Measurements from ENCODE around the gene SWSAP1.

SWSAP1 gene

GRCh38 chr19:11374433-11375142 is at the start of gene SWSAP1:
Gene SWSAP1 (plus strand): TSS chr19:11374666. CDS start chr19:11374681, 15 bp downstream.
- no peaks in the 10 kb centered on the region for H4K20me1 ChIP-seq (ENCODE audit: insufficient read depth, low read length)
- no peaks in the 10 kb centered on the region for H3K9me2 ChIP-seq (ENCODE audit: low read depth, low read length)
- H3K4me3 ChIP-seq (ENCODE audit: low read depth, low read length, poor library complexity, severe bottlenecking): peak within 1 kb of the TSS; percentile 64
- H3K9me3 ChIP-seq (ENCODE audit: low read length): no peaks in the 10 kb centered on the region
- H3K27ac ChIP-seq (ENCODE audit: low read depth, low read length, poor library complexity, severe bottlenecking): peak within 1 kb of the TSS; percentile 88
- H3K36me3 ChIP-seq (ENCODE audit: insufficient read depth, low read length): peaks cover 14% of the 10 kb centered on the region; the same call in 1 of the 2 replicates
- peak within 1 kb of the TSS; percentile 84 for H3K4me2 ChIP-seq (ENCODE audit: low read length)
- peaks cover 36% of the 10 kb centered on the region for H3K4me1 ChIP-seq (ENCODE audit: insufficient read depth, low read length, severe bottlenecking)
- H3K27me3 ChIP-seq (ENCODE audit: insufficient read depth, low read length): no peaks in the 10 kb centered on the region
- no peaks in the 10 kb centered on the region for H3F3A ChIP-seq (ENCODE audit: insufficient read depth, low read length)
- H2AFZ ChIP-seq (ENCODE audit: low read length): no peak within 1 kb of the TSS
- TF ChIP-seq CTCF (IDR thresholded peaks at IDR 0.05; ENCODE audit: low read length) (no peak), EZH2 (IDR thresholded peaks at IDR 0.05; ENCODE audit: borderline replicate concordance, low read length) (no peak)
- H3K79me2 ChIP-seq (ENCODE audit: insufficient read depth, low read length): no peaks in the 10 kb centered on the region
- H3K9ac ChIP-seq (ENCODE audit: low read length): peak within 1 kb of the TSS; percentile 83

DNA sequence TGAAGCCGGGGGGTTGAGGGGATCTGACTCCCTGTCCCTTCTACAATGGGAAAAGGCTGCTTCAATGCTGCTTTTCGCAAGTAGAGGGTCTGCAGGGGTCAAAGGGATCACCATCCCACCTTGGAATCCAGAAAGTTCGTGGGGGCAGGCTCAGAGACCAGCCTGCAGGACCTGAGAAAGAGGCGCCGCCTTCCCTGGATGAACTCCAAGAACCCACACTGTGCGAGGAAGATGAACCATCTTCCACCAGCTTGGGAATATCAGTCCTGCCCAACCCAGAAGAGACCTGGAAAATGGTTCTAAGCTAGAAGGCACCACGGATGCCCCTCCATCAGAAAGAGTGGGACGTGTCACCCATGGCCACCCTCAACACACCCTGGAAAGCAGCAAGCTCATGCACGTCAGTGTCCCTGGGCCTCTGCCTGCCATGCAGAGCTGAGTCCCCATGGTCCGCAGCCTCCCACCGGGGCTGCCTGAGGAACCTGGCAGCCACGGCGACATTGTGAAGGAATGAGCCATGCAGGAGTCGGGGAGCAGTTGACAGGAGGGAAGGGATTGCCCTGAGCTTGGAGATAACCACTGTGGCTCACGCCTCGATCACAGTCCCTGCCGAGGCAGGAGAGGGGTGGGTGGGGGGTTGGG is 49.6 kb upstream of the SWSAP1 start:
- peak overlapping the region; percentile 47; the same call in 1 of the 2 replicates for H3K4me2 ChIP-seq (ENCODE audit: low read length)
- no peak overlapping the region for H2AFZ ChIP-seq (ENCODE audit: low read length)

DNA sequence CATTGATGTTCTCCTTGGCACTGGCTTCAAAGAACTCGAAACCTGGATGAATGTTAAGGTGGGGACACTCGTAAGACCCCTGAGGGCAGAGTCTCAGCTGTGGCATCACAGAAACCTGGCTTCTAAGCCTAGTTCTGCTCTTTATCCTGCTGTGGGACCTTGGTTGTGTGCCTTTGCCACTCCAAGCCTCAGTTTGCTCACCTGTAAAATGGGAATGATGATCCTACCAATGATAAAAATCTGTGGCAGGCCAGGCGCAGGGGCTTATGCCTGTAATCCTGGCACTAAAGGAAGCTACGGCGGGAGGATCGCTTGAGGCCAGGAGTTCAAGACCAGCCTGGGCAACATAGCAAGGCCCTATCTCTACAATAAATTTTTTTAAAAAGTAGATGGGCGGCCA is 48.9 kb upstream of the SWSAP1 start:
- Histone ChIP-seq H3K4me1 (ENCODE audit: insufficient read depth, low read length, severe bottlenecking) (peaks cover 33% of the 10 kb centered on the region), H3K9ac (ENCODE audit: low read length) (no peak overlapping the region), H3K36me3 (ENCODE audit: insufficient read depth, low read length) (no peaks in the 10 kb centered on the region), H4K20me1 (ENCODE audit: insufficient read depth, low read length) (no peaks in the 10 kb centered on the region), H2AFZ (ENCODE audit: low read length) (no peak overlapping the region), H3K9me3 (ENCODE audit: low read length) (no peaks in the 10 kb centered on the region), H3F3A (ENCODE audit: insufficient read depth, low read length) (no peaks in the 10 kb centered on the region), H3K27ac (ENCODE audit: low read depth, low read length, poor library complexity, severe bottlenecking) (no peak overlapping the region), H3K4me3 (ENCODE audit: low read depth, low read length, poor library complexity, severe bottlenecking) (no peak overlapping the region), H3K4me2 (ENCODE audit: low read length) (no peak overlapping the region), H3K79me2 (ENCODE audit: insufficient read depth, low read length) (no peaks in the 10 kb centered on the region), H3K9me2 (ENCODE audit: low read depth, low read length) (no peaks in the 10 kb centered on the region), H3K27me3 (ENCODE audit: insufficient read depth, low read length) (no peaks in the 10 kb centered on the region)
- TF ChIP-seq EZH2 (IDR thresholded peaks at IDR 0.05; ENCODE audit: borderline replicate concordance, low read length) (no peak), CTCF (IDR thresholded peaks at IDR 0.05; ENCODE audit: low read length) (no peak)

More for the DNA sequence above, 49.6 kb upstream of the SWSAP1 start:
- H3K9ac ChIP-seq (ENCODE audit: low read length): peak overlapping the region; percentile 23; the same call in 1 of the 2 replicates
- no peaks in the 10 kb centered on the region for H3K79me2 ChIP-seq (ENCODE audit: insufficient read depth, low read length)
- H3K4me1 ChIP-seq (ENCODE audit: insufficient read depth, low read length, severe bottlenecking): peaks cover 37% of the 10 kb centered on the region
- no peaks in the 10 kb centered on the region for H3K36me3 ChIP-seq (ENCODE audit: insufficient read depth, low read length)
- no peaks in the 10 kb centered on the region for H3F3A ChIP-seq (ENCODE audit: insufficient read depth, low read length)
- H3K27me3 ChIP-seq (ENCODE audit: insufficient read depth, low read length): no peaks in the 10 kb centered on the region
- H4K20me1 ChIP-seq (ENCODE audit: insufficient read depth, low read length): no peaks in the 10 kb centered on the region
- no peaks in the 10 kb centered on the region for H3K9me2 ChIP-seq (ENCODE audit: low read depth, low read length)
- peak overlapping the region; percentile 70 for H3K27ac ChIP-seq (ENCODE audit: low read depth, low read length, poor library complexity, severe bottlenecking)
- no peak overlapping the region for H3K4me3 ChIP-seq (ENCODE audit: low read depth, low read length, poor library complexity, severe bottlenecking)
- TF ChIP-seq CTCF (IDR thresholded peaks at IDR 0.05; ENCODE audit: low read length): no peak
- TF ChIP-seq EZH2 (IDR thresholded peaks at IDR 0.05; ENCODE audit: borderline replicate concordance, low read length): no peak
- no peaks in the 10 kb centered on the region for H3K9me3 ChIP-seq (ENCODE audit: low read length)
